Activated CD4-positive, alpha-beta T cell treated with anti-CD3 and anti-CD28 coated beads for 36 hours (primary cell): ENCODE data around the gene PAK4. TPM values are rescaled to one million over a fixed set of nuclear protein-coding genes. Genes with fewer than 3 reads are reported as not detected.

Source experiments
- ATAC-seq: fragments of 200-7000 bp; cut with Tn5 transposase; one replicate; pipeline ENCODE4 v1.10.0; 2021; ENCODE audit warnings: mild to moderate bottlenecking, moderate library complexity
- CTCF ChIA-PET: fragments of 350-600 bp; sonication (Branson Sonifier 250); formaldehyde crosslinking; loops from one replicate; lab custom pipeline; 2021; ENCODE audit warnings: antibody characterized with exemption; lab: Charles Lee
- POLR2A ChIA-PET: fragments of 350-600 bp; sonication (Branson Sonifier 250); formaldehyde crosslinking; loops from one replicate; lab custom pipeline; 2021; ENCODE audit warnings: antibody characterized with exemption, inconsistent platforms; lab: Charles Lee
- DNase-seq: peaks from one replicate; pipeline ENCODE4 v3.0.0-alpha.2; 2020
- H3K27ac Mint-ChIP-seq: one replicate; pipeline ENCODE4 v1.8.0; 2021; ENCODE audit warnings: mixed read lengths
- H3K27me3 Mint-ChIP-seq: one replicate; pipeline ENCODE4 v1.8.0; 2021; ENCODE audit warnings: mixed read lengths
- H3K36me3 Mint-ChIP-seq: one replicate; pipeline ENCODE4 v1.8.0; 2021; ENCODE audit warnings: low read depth, mixed read lengths
- H3K4me1 Mint-ChIP-seq: one replicate; pipeline ENCODE4 v1.8.0; 2021; ENCODE audit warnings: mixed read lengths
- H3K4me3 Mint-ChIP-seq: one replicate; pipeline ENCODE4 v1.8.0; 2021; ENCODE audit warnings: mild to moderate bottlenecking, moderate library complexity, mixed read lengths
- H3K9me3 Mint-ChIP-seq: one replicate; pipeline ENCODE4 v1.8.0; 2021; ENCODE audit warnings: low read depth, mixed read lengths
- intact Hi-C, 2 experiments: fragments of 100-400 bp; cut with DNase I in 1 of 2; cut with micrococcal nuclease in 1 of 2; formaldehyde crosslinking; loops; one replicate each; pipeline versions ENCODE4 v1.14.2 to v1.15.1; 2022 to 2024; cut with DNase I, micrococcal nuclease
- total RNA-seq, 2 experiments: library from RNA; stranded (reverse); gene quantifications; one replicate each; pipeline ENCODE4 v1.2.3, GENCODE V29; 2021

PAK4 gene
- total RNA-seq, 2 experiments from 2014 or later, result 14.2 to 22.6 TPM

DNA sequence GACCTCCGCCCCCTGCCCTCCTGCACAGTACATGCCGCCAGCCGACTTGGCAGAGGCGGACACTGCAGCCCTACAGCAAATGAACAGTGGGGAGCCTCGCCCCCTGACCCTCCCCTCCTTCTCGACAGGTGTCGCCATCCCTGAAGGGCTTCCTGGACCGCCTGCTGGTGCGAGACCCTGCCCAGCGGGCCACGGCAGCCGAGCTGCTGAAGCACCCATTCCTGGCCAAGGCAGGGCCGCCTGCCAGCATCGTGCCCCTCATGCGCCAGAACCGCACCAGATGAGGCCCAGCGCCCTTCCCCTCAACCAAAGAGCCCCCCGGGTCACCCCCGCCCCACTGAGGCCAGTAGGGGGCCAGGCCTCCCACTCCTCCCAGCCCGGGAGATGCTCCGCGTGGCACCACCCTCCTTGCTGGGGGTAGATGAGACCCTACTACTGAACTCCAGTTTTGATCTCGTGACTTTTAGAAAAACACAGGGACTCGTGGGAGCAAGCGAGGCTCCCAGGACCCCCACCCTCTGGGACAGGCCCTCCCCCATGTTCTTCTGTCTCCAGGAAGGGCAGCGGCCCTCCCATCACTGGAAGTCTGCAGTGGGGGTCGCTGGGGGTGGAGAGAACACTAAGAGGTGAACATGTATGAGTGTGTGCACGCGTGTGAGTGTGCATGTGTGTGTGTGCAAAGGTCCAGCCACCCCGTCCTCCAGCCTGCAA, 52.9 kb downstream of the PAK4 start:
- Mint-ChIP-seq H3K27me3 (no peaks in the 10 kb centered on the region), H3K36me3 (peaks cover 6% of the 10 kb centered on the region), H3K4me1 (no peaks in the 10 kb centered on the region), H3K4me3 (no peak overlapping the region), H3K27ac (no peak overlapping the region), H3K9me3 (no peaks in the 10 kb centered on the region)
- DNase-seq (no peak), ATAC-seq (no peak)
- ChIA-PET CTCF (no interaction called here), POLR2A (no interaction called here)
- intact Hi-C loops, result no loop called here

- ChIA-PET POLR2A (no interaction called here), CTCF (no interaction called here)
- H3K27me3 Mint-ChIP-seq, result no peaks in the 10 kb centered on the region
- H3K27ac Mint-ChIP-seq, result no peak overlapping the region
- H3K36me3 Mint-ChIP-seq, result peaks cover 5% of the 10 kb centered on the region
- H3K4me1 Mint-ChIP-seq, result no peaks in the 10 kb centered on the region
- H3K9me3 Mint-ChIP-seq, result no peaks in the 10 kb centered on the region
- no peak for ATAC-seq
- DNase-seq, result no peak
- intact Hi-C loops, result no loop called here
- no peak overlapping the region for H3K4me3 Mint-ChIP-seq
Measured at GRCh38 chr19:39179754-39180153, 54.2 kb downstream of the PAK4 start.

DNA sequence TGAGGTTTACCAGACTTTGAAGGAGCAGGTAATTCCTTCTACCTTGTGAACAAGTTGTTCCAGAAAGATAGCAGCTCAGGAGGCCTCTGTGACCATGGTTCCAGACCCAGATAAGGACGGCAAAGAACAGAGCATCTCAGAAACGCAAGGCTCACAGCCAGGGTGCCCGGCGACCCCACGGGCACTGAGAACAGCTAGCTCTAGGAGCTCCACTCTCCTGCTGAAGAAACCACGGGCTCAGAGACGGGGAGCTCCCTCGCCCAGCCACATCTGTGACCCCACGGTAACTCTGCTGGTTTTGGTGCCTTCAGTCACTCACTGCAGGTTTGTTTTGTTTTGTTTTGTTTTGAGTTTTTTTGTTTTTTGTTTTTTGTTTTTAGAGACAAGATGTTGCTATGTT, 55.2 kb downstream of the PAK4 start:
- no peaks in the 10 kb centered on the region for H3K9me3 Mint-ChIP-seq
- intact Hi-C loops, result no loop called here
- H3K4me1 Mint-ChIP-seq, result no peaks in the 10 kb centered on the region
- no peak overlapping the region for H3K4me3 Mint-ChIP-seq
- peaks cover 5% of the 10 kb centered on the region for H3K36me3 Mint-ChIP-seq
- H3K27me3 Mint-ChIP-seq, result no peaks in the 10 kb centered on the region
- ATAC-seq, result no peak
- H3K27ac Mint-ChIP-seq, result no peak overlapping the region
- CTCF ChIA-PET, result interaction anchor here (1.0 kb wide), 1 partner anchor 66 kb away, joined by 3 read pairs; no protein-coding TSS in a partner anchor
- POLR2A ChIA-PET, result no interaction called here
- no peak for DNase-seq

DNA sequence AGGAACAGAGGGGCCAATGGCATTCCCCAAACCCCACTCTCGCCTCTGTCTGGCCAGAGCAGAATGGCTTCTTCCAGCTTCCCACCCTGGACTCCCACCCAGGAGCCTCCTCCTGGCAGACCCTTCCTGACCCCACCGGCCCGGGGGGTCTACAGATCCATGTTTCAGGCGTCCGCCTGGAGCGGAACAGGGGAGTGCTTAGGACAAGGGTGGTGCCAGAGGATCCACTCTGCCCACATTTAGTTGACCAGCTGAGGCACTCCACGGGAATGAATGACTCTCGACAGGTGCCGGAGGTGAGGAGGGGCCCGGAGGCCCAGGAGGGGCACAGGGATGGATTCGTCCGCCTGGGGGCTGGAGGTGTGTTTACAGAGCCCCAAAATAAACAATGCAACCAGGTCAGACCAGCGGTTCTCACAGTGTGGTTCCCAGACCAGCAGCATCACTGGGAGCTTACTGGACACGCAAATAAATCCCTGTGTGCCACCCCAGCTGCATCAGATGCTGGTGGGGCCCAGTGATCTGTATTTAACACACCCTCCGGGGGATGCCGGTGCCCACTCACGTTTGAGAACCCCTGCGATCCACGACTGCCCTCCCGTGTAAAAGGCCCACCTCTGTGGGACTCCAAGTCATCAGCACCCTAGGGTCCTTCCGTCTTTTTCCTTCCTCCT, 56.1 kb downstream of the PAK4 start:
- Mint-ChIP-seq H3K36me3 (peaks cover 5% of the 10 kb centered on the region), H3K4me1 (no peaks in the 10 kb centered on the region)
- POLR2A ChIA-PET, result no interaction called here

DNA sequence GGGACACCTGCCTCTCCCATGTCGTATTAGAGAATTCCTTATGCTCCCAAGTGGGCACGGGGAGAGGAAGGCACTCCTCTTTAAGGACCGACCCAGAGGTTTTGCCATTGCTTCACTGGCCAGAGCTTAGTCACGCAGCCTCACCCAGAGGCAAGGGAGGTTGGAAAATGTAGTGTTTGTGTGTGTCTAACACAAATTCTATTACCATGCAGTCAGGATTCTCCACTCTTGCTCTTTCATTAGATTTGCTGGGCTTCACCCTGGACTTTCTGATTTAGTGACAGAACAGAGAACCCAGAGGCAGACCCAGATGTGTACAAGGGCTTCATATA, 56.6 kb downstream of the PAK4 start:
- ChIA-PET CTCF (interaction anchor here (0.6 kb wide), 1 partner anchor 234 kb away, joined by 3 read pairs; no protein-coding TSS in a partner anchor), POLR2A (no interaction called here)
- intact Hi-C loops, result no loop called here
- H3K4me3 Mint-ChIP-seq, result no peak overlapping the region
- ATAC-seq (no peak), DNase-seq (no peak)
- peaks cover 5% of the 10 kb centered on the region for H3K36me3 Mint-ChIP-seq
- no peaks in the 10 kb centered on the region for H3K9me3 Mint-ChIP-seq
- H3K27ac Mint-ChIP-seq, result no peak overlapping the region
- no peaks in the 10 kb centered on the region for H3K4me1 Mint-ChIP-seq
- no peaks in the 10 kb centered on the region for H3K27me3 Mint-ChIP-seq

More for the DNA sequence above, 56.1 kb downstream of the PAK4 start:
- CTCF ChIA-PET, result interaction anchor here (1.0 kb wide), 1 partner anchor 67 kb away, joined by 3 read pairs; no protein-coding TSS in a partner anchor
- intact Hi-C loops, result no loop called here
- no peaks in the 10 kb centered on the region for H3K27me3 Mint-ChIP-seq
- no peak overlapping the region for H3K4me3 Mint-ChIP-seq
- DNase-seq (no peak), ATAC-seq (no peak)
- H3K27ac Mint-ChIP-seq, result no peak overlapping the region
- no peaks in the 10 kb centered on the region for H3K9me3 Mint-ChIP-seq

- no peaks in the 10 kb centered on the region for H3K9me3 Mint-ChIP-seq
- H3K4me3 Mint-ChIP-seq, result no peak overlapping the region
- H3K4me1 Mint-ChIP-seq, result no peaks in the 10 kb centered on the region
- CTCF ChIA-PET, result interaction anchor here (0.5 kb wide), 1 partner anchor 61 kb away, joined by 4 read pairs; no protein-coding TSS in a partner anchor
- no peak overlapping the region for H3K27ac Mint-ChIP-seq
- no peaks in the 10 kb centered on the region for H3K27me3 Mint-ChIP-seq
- POLR2A ChIA-PET, result no interaction called here
- DNase-seq (no peak), ATAC-seq (no peak)
- intact Hi-C loops, result no loop called here
- peaks cover 3% of the 10 kb centered on the region for H3K36me3 Mint-ChIP-seq
Measured at GRCh38 chr19:39183104-39183503, 57.5 kb downstream of the PAK4 start.

DNA sequence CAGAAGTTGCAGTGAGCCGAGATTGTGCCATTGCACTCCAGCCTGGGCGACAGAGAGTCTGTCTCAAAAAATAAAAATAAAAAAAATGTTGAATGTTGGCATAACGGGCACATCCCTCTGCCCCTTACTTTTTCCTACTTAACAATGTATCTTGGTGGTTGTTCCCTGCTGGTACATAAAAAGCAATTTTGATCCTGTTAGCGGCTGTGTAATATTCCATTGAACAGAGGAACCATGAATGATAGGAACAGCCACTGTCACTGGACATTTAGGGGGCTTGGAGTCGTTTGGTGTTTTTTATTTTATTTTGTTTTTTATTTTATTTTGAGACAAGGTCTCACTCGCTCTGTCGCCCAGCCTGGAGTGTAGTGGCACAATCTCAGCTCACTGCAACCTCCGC, 60.8 kb downstream of the PAK4 start:
- H3K27ac Mint-ChIP-seq, result no peak overlapping the region
- intact Hi-C loops, result loop anchor here in 1 of 2 experiments (5.0 kb wide), 1 partner anchor 134 kb away; no protein-coding TSS in a partner anchor
- CTCF ChIA-PET, result interaction anchor here (0.9 to 1.0 kb wide), 2 partner anchors 11 to 61 kb away, joined by 4 read pairs; partner anchors contain the start of gene PAK4
- H3K27me3 Mint-ChIP-seq, result peaks cover 8% of the 10 kb centered on the region
- H3K4me3 Mint-ChIP-seq, result no peak overlapping the region
- no peaks in the 10 kb centered on the region for H3K4me1 Mint-ChIP-seq
- POLR2A ChIA-PET, result no interaction called here
- DNase-seq (no peak), ATAC-seq (no peak)
- no peaks in the 10 kb centered on the region for H3K9me3 Mint-ChIP-seq
- H3K36me3 Mint-ChIP-seq, result no peaks in the 10 kb centered on the region

DNA sequence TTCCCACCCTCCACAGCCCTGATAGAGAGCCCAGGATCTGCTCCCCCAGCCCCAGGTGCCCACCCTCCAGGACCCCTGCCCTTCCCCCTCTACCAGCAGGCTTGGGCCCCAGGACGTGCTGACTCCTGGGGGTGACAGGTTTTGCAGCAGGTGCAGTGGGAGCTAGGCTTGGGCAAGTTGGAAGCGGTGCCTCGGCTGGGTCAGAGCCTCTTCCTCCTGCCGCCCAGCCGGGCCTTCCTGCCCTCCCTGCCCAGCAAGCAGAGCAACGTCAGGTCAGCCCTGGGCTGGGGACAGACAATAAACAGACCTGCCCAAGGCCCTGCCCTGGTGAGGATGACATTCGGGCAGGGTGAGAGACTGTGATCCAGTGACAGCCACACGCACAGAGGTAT, 62.0 kb downstream of the PAK4 start:
- intact Hi-C loops, result loop anchor here (1.0 to 5.0 kb wide), 3 partner anchors 65 to 135 kb away; no protein-coding TSS in a partner anchor
- no peaks in the 10 kb centered on the region for H3K4me1 Mint-ChIP-seq
- no peaks in the 10 kb centered on the region for H3K36me3 Mint-ChIP-seq
- ATAC-seq (no peak), DNase-seq (no peak)
- H3K9me3 Mint-ChIP-seq, result no peaks in the 10 kb centered on the region
- H3K27ac Mint-ChIP-seq, result no peak overlapping the region
- no peak overlapping the region for H3K4me3 Mint-ChIP-seq
- peaks cover 9% of the 10 kb centered on the region for H3K27me3 Mint-ChIP-seq
- CTCF ChIA-PET, result interaction anchor here (0.7 to 1.3 kb wide), 4 partner anchors 25 to 114 kb away, joined by 3 to 4 read pairs (median 3); no protein-coding TSS in a partner anchor
- POLR2A ChIA-PET, result no interaction called here

- POLR2A ChIA-PET, result no interaction called here
- no peak overlapping the region for H3K27ac Mint-ChIP-seq
- DNase-seq, result no peak
- H3K4me3 Mint-ChIP-seq, result no peak overlapping the region
- CTCF ChIA-PET, result no interaction called here
- H3K4me1 Mint-ChIP-seq, result no peaks in the 10 kb centered on the region
- peaks cover 14% of the 10 kb centered on the region for H3K27me3 Mint-ChIP-seq
- no peaks in the 10 kb centered on the region for H3K36me3 Mint-ChIP-seq
- ATAC-seq, result no peak
- intact Hi-C loops, result loop anchor here in 1 of 2 experiments (5.0 kb wide), 1 partner anchor 137 kb away; no protein-coding TSS in a partner anchor
- no peaks in the 10 kb centered on the region for H3K9me3 Mint-ChIP-seq
Measured at GRCh38 chr19:39188960-39189359, 63.4 kb downstream of the PAK4 start.

GRCh38 chr19:39190768-39191167, 65.2 kb downstream of the PAK4 start:
- H3K36me3 Mint-ChIP-seq, result no peaks in the 10 kb centered on the region
- POLR2A ChIA-PET, result no interaction called here

DNA sequence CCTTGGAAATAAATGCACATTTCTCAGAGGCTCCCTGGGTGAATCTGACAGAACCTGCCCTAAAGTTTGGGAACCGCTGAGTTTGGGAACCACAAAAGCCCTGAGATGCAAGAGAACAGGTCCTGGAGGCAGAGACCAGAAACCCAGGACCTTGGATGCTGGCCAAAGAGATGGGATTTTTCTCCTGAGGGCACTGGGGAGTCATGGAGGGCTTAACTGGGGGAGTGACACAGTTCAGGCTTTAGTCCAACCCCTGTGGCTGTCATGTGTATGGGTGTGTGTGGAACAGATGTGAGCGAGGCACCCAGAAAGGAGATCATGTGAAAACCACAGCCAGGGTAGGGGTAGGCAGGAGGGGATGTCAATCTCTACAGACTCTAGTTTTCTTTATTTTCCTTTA, 67.3 kb downstream of the PAK4 start:
- Mint-ChIP-seq H3K4me3 (no peak overlapping the region), H3K9me3 (no peaks in the 10 kb centered on the region), H3K36me3 (no peaks in the 10 kb centered on the region), H3K4me1 (peaks cover 17% of the 10 kb centered on the region), H3K27me3 (peaks cover 38% of the 10 kb centered on the region), H3K27ac (no peak overlapping the region)
- ChIA-PET POLR2A (no interaction called here), CTCF (interaction anchor here (1.5 kb wide), 1 partner anchor 70 kb away, joined by 5 read pairs; no protein-coding TSS in a partner anchor)
- no peak for ATAC-seq
- intact Hi-C loops, result no loop called here
- DNase-seq, result no peak

More at GRCh38 chr19:39190768-39191167, 65.2 kb downstream of the PAK4 start:
- no peak for DNase-seq
- no peak for ATAC-seq
- CTCF ChIA-PET, result no interaction called here
- H3K27me3 Mint-ChIP-seq, result peaks cover 26% of the 10 kb centered on the region
- intact Hi-C loops, result no loop called here
- no peaks in the 10 kb centered on the region for H3K9me3 Mint-ChIP-seq
- H3K27ac Mint-ChIP-seq, result no peak overlapping the region
- H3K4me3 Mint-ChIP-seq, result no peak overlapping the region
- H3K4me1 Mint-ChIP-seq, result peaks cover 5% of the 10 kb centered on the region
